GM12864 (cell line): ENCODE data around the gene AFP.

ENCODE experiments used
- DNase-seq: peaks from one replicate; pipeline ENCODE4 v3.0.0-alpha.2; 2011; ENCODE audit warnings: low read depth
- H3K4me3 ChIP-seq: 2 replicates; pipeline ENCODE4 v1.5.1; 2011; ENCODE audit warnings: mild to moderate bottlenecking, low read depth, low read length, control low read depth
- TF ChIP-seq, protein P1 (sequence below): IDR thresholded peaks from 2 replicates; pipeline ENCODE4 v1.5.1; 2011; ENCODE audit warnings: low read depth, mild to moderate bottlenecking, moderate library complexity, low read length, control low read depth, inconsistent platforms; ENCODE audit errors: missing control alignments

The AFP gene

DNA sequence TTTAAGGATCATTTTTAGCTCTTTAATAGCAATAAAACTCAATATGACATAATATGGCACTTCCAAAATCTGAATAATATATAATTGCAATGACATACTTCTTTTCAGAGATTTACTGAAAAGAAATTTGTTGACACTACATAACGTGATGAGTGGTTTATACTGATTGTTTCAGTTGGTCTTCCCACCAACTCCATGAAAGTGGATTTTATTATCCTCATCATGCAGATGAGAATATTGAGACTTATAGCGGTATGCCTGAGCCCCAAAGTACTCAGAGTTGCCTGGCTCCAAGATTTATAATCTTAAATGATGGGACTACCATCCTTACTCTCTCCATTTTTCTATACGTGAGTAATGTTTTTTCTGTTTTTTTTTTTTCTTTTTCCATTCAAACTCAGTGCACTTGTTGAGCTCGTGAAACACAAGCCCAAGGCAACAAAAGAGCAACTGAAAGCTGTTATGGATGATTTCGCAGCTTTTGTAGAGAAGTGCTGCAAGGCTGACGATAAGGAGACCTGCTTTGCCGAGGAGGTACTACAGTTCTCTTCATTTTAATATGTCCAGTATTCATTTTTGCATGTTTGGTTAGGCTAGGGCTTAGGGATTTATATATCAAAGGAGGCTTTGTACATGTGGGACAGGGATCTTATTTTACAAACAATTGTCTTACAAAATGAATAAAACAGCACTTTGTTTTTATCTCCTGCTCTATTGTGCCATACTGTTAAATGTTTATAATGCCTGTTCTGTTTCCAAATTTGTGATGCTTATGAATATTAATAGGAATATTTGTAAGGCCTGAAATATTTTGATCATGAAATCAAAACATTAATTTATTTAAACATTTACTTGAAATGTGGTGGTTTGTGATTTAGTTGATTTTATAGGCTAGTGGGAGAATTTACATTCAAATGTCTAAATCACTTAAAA, 16.6 kb upstream of the AFP start:
- no peak overlapping the region for H3K4me3 ChIP-seq
- DNase-seq = no peak
- TF ChIP-seq, protein P1, sequence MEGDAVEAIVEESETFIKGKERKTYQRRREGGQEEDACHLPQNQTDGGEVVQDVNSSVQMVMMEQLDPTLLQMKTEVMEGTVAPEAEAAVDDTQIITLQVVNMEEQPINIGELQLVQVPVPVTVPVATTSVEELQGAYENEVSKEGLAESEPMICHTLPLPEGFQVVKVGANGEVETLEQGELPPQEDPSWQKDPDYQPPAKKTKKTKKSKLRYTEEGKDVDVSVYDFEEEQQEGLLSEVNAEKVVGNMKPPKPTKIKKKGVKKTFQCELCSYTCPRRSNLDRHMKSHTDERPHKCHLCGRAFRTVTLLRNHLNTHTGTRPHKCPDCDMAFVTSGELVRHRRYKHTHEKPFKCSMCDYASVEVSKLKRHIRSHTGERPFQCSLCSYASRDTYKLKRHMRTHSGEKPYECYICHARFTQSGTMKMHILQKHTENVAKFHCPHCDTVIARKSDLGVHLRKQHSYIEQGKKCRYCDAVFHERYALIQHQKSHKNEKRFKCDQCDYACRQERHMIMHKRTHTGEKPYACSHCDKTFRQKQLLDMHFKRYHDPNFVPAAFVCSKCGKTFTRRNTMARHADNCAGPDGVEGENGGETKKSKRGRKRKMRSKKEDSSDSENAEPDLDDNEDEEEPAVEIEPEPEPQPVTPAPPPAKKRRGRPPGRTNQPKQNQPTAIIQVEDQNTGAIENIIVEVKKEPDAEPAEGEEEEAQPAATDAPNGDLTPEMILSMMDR = no peak

DNA sequence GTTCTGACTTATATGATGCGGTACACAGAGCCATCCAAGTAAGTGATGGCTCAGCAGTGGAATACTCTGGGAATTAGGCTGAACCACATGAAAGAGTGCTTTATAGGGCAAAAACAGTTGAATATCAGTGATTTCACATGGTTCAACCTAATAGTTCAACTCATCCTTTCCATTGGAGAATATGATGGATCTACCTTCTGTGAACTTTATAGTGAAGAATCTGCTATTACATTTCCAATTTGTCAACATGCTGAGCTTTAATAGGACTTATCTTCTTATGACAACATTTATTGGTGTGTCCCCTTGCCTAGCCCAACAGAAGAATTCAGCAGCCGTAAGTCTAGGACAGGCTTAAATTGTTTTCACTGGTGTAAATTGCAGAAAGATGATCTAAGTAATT, 15.4 kb upstream of the AFP start:
- H3K4me3 ChIP-seq = no peak overlapping the region

DNA sequence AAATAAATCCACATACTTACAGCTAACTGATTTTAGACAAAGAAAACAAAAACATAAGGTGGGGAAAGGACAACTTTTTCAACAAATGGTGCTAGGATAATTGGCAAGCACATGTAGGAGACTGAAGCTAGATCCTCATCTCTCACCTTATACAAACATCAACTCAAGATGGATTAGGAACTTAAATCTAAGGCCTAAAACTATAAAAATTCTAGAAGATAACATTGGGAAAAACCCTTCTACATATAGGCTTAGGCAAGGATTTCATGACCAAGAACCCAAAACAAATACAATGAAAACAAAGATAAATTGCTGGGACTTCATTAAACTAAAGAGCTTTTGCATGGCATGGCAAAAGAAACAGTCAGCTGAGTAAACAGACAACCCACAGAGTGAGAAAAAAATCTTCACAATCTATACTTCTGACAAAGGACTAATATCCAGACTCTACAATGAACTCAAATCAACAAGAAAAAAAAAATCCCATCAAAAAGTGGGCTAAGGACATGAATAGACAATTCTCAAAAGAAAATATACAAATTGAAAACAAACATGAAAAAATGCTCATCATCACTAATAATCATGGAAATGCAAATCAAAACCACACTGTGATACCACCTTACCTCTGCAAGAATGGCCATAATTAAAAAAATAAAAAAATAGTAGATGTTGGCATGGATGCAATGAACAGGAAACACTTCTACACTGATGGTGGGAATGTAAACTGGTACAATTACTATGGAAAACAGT, 14.1 kb upstream of the AFP start:
- TF ChIP-seq, protein P1 = no peak
- no peak for DNase-seq
- H3K4me3 ChIP-seq = no peak overlapping the region

More for the DNA sequence above, 15.4 kb upstream of the AFP start:
- TF ChIP-seq, protein P1 = no peak
- no peak for DNase-seq

DNA sequence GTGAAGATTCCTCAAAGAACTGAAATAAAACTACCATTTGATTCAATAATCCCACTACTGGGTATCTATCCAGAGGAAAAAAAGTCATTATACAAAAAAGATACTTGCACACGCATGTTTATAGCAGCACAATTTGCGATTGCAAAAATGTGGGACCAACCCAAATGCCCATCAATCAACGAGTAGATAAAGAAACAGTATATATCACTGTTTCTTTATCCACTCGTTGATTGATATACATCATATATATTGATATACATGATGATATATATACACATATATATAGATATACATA, 13.6 kb upstream of the AFP start:
- H3K4me3 ChIP-seq = no peak overlapping the region
- TF ChIP-seq, protein P1 = no peak
- DNase-seq = no peak

DNA sequence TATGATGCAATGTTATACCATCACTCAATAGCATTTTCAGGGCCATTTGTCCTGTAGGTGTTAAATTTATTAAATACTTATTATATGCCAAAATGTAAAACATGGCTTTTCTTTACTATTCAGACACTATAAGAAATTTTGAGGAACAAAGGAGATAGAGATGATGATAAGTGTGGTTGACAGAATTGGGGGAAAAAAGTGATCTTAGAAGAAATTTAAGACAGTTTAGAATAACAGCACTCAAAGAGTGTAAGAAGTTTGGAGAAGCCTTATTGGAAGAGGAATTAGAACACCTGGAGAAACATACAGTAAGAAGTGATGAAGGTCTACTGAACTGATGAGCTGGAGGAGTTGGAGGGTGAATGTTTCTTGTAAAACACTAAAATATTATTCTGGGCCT, 12.8 kb upstream of the AFP start:
- no peak overlapping the region for H3K4me3 ChIP-seq
- TF ChIP-seq, protein P1 = no peak
- no peak for DNase-seq

DNA sequence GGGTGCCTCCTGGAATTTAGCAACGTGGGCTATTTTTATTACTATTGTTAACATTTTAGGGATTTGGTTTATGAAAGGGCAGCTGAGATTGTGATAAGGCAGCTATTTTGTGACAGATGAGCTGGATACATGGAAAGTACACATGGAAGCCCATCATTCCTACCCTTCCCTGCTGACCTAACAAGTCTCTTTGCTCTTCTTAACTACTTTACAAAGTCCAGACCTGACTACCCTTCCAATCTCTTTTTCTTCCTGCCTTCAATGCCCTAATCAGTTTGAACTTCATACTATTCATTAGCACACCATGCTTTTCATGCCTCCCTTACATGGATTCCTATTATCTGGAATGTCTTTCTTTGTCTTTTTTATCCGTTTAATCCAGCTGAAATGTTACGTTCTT, 9.4 kb upstream of the AFP start:
- H3K4me3 ChIP-seq = no peak overlapping the region
- DNase-seq = no peak
- TF ChIP-seq, protein P1 = no peak
